Posterior cingulate gyrus (tissue), 11 donors: Measurements from ENCODE around the gene ATP13A1.
A peak's percentile ranks its signal among the peaks of the same experiment; 100 is the strongest.
"Not testable (repeated sequence)": the region's sequence is repeated elsewhere in the genome, so short reads cannot be mapped to it uniquely, and the experiment has no call there.

Source experiments
- DNase-seq, 10 donors: peaks; one replicate each; pipeline versions ENCODE4 v3.0.0 to v3.0.0-alpha.2; 2020 to 2021; ENCODE audit warnings: mixed read lengths in 3 of 10
- intact Hi-C: fragments of 100-400 bp; cut with DNase I; formaldehyde crosslinking; loops from one replicate; pipeline ENCODE4 v1.15.1; 2023

The ATP13A1 gene

GRCh38 chr19:19627621-19628500 is 35.6 kb downstream of the ATP13A1 start, which contains the start of gene LPAR2:
LPAR2 (minus strand) TSS chr19:19628220; CDS start chr19:19627275, 945 bp downstream.
- no peak for DNase-seq
- intact Hi-C loops: no loop called here

DNA sequence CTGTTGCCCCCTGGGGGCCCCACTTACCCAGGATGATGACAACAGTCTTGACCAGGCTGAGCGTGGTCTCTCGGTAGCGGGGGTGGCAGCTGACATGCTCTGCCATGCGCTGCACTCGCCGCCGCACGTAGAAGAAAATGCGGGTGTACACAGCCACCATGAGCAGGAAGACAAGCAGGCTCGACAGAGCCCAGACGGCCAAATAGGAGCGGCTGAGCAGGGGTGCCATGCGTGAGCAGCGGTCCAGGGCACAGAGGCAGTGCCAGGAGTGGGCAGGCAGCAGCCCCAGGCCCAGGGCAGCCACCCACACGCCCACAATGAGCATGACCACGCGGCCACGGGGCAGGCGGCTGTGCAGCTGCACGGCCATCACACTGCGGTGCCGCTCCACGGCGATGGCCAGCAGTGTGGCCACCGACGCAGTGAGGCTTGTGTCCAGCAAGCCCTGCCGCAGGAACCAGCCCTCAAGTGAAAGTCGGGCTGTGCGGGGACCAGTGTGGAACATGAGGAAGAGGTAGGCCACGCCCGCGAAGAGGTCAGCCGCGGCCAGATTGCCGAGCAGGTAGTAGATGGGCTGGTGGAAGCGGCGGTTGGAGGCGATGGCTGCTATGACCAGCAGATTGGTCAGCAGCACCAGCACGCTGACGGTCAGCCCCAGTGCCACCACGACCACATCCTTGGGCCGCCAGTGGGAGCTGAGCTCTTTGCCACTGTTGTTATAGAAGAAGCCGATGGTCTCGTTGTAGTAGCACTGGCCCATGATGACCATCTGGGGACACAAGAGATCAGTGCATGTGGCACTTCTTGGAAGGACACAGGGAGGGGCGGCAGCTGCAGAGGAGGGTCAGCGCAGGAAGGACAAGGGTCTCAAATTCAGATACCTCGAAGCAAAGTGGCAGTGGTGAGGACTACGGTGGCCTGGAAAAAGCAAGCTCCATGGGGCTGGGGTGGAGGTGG is 36.7 kb downstream of the ATP13A1 start:
- intact Hi-C loops: no loop called here
- no peak for DNase-seq

DNA sequence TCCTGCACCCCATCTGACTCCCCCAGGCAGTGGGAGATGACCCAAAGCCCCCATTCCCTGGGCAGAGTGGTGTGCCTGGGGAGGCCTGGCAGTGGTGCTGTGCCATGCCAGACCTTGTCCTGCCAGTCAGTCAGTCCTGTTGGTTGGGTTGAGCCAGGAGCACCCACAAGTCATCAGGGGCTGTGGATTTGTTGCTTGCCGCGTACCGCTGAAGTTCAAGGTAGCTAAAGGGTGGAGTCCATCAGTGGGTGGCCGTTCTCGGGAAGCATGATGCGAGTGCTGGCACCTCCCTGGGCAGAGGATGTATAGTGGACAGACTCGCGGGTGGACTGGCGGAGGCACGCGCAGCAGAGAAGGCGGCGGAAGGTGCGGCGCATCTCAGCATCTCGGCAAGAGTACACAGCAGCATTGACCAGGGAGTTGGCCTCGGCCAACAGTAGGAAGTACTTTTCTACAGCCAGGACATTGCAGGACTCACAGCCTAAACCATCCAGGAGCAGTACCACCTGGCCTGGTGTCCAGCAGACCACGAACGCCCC is 39.4 kb downstream of the ATP13A1 start:
- no peak for DNase-seq
- intact Hi-C loops: no loop called here

GRCh38 chr19:19623383-19623782 is 40.1 kb downstream of the ATP13A1 start:
- DNase-seq: no peak
- intact Hi-C loops: no loop called here

DNA sequence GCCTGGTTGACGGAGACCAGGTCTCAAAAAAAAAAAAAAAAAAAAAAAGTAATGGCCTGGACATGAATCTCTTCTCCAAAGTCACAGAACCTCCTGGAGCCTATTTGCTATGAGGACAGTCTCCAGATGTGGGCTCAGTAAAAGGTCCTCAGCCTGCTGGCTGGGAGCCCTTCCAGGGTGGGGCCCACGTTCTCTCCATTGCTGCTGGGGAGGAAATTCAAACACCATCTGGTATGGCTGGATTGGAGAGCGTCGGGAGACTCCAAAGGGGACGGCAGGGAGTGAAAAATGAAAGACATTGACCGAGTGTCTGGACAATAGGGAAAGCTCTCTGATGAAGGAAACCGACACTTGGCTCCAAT is 43.6 kb downstream of the ATP13A1 start:
- intact Hi-C loops: no loop called here
- no peak for DNase-seq

- no peak for DNase-seq
- intact Hi-C loops: no loop called here
These were observed 44.2 kb downstream of the ATP13A1 start for GRCh38 chr19:19619181-19619848.

- intact Hi-C loops: no loop called here
- peak; percentile 82 to 99 (median 93) for DNase-seq
These were observed 45.0 kb downstream of the ATP13A1 start, which contains the start of gene PBX4 for GRCh38 chr19:19618219-19619051. PBX4 (minus strand) TSS chr19:19618687; CDS start chr19:19618629, 58 bp downstream.

DNA sequence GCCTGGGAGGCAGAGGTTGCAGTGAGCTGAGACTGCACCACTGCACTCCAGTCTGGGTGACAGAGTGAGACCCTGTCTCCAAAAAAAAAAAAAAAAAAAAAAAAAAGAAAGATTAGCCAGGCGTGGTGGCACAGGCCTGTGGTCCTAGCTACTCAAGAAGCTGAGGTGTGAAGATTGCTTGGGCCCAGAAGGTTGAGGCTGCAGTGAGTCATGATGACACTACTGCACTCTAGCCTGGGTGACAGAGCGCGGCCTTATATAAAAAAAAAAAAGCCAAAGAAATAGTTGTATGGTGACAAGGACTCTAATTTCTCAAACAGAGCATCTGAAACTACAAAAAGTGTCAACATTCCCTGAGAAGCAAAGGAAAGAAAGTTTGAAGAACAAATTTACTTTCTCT is 48.4 kb downstream of the ATP13A1 start:
- intact Hi-C loops: no loop called here
- no peak for DNase-seq

DNA sequence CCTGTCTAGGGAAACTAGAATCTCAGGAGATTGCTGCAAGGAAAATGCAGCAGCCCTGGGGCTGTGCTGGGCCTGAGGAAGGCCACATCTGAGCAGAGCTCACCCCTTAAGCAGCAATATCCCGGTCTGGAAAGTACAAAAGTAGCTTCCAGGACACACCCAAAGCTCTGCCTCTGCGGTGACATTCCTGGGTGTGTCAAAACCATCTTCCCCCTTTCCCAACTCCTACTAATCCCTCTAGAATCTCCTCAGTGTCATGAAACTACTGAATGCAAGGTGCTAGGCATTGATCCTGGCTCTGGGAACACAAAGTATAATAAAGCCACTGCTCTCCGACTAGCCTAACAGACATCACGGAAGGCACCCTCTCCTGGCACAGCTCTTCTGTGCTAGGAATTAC is 50.0 kb downstream of the ATP13A1 start:
- DNase-seq: no peak
- intact Hi-C loops: no loop called here

GRCh38 chr19:19610376-19611202 is 52.9 kb downstream of the ATP13A1 start:
- intact Hi-C loops: no loop called here
- DNase-seq: no peak

DNA sequence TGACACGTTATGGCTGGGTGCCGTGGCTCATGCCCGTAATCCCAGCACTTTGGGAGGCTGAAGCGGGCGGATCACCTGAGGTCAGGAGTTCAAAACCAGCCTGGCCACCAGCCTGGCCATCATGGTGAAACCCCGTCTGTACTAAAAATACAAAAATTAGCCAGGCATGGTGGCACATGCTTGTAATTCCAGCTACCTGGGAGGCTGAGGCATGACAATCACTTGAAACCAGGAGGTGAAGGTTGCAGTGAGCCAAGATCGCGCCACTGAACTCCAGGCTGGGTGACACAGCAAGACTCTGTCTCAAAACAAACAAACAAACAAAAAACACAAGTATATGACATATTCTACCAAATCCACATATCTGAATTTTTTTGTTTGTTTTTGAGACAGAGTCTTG is 56.8 kb downstream of the ATP13A1 start:
- DNase-seq, intact Hi-C loops: not testable (repeated sequence)

- DNase-seq: no peak
- intact Hi-C loops: no loop called here
These were observed 57.5 kb downstream of the ATP13A1 start for GRCh38 chr19:19606021-19606420.

DNA sequence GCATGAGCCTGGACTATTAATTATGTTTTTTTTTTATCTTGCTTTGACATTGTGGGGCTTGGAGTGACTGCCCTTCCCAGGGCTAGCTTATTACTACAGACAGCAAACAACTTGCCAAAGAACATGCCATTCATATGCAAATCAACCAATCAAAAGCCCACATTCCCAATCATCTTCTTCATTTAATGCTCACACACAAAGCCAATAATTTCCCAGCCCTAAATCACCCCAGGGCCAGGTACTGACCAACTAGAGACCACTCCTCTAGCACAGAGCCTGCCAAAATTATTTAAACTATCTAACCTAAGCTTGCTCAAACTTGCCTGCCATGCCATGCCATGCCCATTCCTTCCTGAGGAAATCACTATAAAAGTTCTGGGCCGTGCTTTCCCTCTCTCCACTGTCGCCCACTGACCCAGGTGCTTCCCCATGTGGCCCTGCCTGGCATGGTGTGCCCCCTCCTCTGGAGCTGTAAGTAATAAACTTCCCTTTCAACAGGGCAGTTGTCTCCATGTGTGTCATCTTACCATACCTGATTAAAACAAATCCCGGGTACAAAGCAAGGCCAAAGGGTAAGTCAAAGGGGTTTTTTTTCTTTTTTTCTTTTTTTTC is 60.7 kb downstream of the ATP13A1 start:
- intact Hi-C loops: no loop called here
- DNase-seq: no peak

GRCh38 chr19:19602136-19602712 is 61.3 kb downstream of the ATP13A1 start:
- no peak for DNase-seq
- intact Hi-C loops: no loop called here

DNA sequence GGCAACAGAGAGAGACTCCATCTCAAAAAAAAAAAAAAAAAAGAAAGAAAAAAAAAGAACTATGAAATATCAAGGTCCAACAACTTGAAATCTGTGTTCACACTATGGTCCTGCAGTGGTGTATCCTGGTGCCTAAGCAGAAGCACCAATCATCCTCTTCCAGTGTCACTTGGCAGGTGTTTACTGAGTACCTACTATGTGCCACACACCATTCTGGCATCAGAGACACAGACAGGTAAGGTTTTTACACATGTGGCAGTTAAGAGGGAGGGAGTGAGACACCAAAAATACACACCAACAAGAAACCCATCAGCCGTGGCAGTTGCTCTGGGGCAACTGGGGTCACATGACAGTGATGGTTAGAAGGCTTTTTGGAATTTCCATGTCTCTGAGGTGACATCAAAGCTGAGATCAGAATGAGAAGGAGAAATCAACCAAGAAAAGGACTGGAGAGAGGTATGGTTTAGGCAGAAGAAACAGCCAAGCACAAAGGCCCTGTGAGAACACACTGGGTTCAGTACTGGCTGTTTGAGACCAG is 62.6 kb downstream of the ATP13A1 start:
- intact Hi-C loops: no loop called here
- no peak for DNase-seq

- DNase-seq, intact Hi-C loops: not testable (repeated sequence)
These were observed 64.6 kb downstream of the ATP13A1 start for GRCh38 chr19:19598728-19599451.

DNA sequence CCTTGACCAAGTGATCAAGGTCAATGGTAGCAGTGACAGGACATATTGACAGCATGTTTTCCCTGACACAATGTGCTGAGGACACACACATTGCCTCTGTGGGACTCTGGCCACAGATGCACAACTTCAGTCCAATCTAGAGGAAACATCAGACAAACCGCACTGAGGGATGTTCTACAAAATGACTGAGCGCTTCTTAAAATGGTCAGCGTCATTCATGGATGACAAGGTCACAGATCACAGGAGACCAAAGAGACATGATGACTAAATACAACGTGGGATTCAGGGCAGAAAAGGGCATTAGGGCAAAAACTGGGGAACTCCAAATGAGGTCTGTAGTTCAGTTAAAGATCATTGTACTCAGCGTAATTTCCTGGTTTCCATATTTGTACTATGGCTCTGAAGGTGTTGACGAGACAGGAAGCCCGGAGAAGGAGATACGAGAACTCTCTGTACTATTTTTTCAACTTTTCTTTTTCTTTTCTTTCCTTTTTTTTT is 65.6 kb downstream of the ATP13A1 start:
- no peak for DNase-seq
- intact Hi-C loops: no loop called here
